OCI-LY7 (cell line): Measurements from ENCODE around the gene CEP295NL.
"Not testable (repeated sequence)": the region's sequence is repeated elsewhere in the genome, so short reads cannot be mapped to it uniquely, and the experiment has no call there.

Experiments
- EZH2phosphoT487 ChIP-seq: fragments of 200-600 bp; sonication (generic); IDR thresholded peaks from 2 replicates; pipeline ENCODE4 v1.6.1; 2018; ENCODE audit warnings: low read depth, borderline replicate concordance, mild to moderate bottlenecking, mixed run types, antibody characterized with exemption, low read length, moderate library complexity, mixed read lengths
- TF ChIP-seq, protein P1 (sequence below): fragments of 200-600 bp; sonication (generic); conservative IDR thresholded peaks from 2 replicates; pipeline ENCODE4 v1.5.1; 2014; ENCODE audit warnings: mild to moderate bottlenecking, antibody characterized with exemption, low read length, moderate library complexity, mixed read lengths

DNA sequence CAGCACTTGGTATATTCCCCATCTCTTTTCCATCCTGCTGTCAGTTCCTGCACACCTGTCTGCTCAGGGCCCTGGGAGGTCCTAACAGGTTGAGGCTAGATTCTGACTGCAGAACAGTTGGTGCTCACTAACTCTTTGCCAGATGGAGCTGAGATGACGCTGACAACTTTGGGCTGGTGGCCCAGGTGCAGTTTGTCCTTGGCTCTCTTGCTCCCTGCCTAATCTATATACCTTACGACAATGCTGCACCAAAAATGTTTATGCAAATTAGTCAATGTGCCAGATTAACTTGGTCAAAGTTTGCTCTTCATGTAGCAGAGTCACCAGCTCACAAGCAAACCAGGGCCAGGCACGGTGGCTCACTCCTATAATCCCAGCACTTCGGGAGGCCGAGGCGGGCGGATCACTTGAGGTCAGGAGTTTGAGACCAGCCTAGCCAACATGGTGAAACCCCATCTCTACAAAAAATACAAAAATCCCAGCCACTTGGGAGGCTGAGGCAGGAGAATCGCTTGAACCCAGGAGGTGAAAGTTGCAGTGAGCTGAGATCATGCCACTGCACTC is 26.0 kb downstream of the CEP295NL start:
- TF ChIP-seq, protein P1, sequence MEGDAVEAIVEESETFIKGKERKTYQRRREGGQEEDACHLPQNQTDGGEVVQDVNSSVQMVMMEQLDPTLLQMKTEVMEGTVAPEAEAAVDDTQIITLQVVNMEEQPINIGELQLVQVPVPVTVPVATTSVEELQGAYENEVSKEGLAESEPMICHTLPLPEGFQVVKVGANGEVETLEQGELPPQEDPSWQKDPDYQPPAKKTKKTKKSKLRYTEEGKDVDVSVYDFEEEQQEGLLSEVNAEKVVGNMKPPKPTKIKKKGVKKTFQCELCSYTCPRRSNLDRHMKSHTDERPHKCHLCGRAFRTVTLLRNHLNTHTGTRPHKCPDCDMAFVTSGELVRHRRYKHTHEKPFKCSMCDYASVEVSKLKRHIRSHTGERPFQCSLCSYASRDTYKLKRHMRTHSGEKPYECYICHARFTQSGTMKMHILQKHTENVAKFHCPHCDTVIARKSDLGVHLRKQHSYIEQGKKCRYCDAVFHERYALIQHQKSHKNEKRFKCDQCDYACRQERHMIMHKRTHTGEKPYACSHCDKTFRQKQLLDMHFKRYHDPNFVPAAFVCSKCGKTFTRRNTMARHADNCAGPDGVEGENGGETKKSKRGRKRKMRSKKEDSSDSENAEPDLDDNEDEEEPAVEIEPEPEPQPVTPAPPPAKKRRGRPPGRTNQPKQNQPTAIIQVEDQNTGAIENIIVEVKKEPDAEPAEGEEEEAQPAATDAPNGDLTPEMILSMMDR: not testable (repeated sequence)
- not testable (repeated sequence) for TF ChIP-seq EZH2phosphoT487
